Tibial nerve (tissue), 4 donors: ENCODE results near the gene TRPM1.

ENCODE experiments used
- EP300 ChIP-seq, 2 donors: sonication (generic); formaldehyde crosslinking; IDR thresholded peaks; one replicate each; pipeline ENCODE4 v1.6.1; 2017; ENCODE audit warnings: antibody characterized with exemption in 2 of 2, mild to moderate bottlenecking in 1 of 2
- POLR2A ChIP-seq, 2 donors: fragments of 450-650 bp; IDR thresholded peaks; one replicate each; pipeline ENCODE4 v1.6.1; 2017; ENCODE audit warnings: antibody characterized with exemption in 2 of 2, mild to moderate bottlenecking in 2 of 2, moderate library complexity in 2 of 2
- TF ChIP-seq, protein P1 (sequence below), 5 experiments: fragments of 200-600 bp in 3 of 5; fragments of 450-650 bp in 2 of 5; sonication (generic) in 3 of 5; IDR thresholded peaks; one replicate each; pipeline ENCODE4 v1.5.1; 2016 to 2019; ENCODE audit warnings: antibody characterized with exemption in 5 of 5, mild to moderate bottlenecking in 3 of 5, moderate library complexity in 2 of 5

DNA sequence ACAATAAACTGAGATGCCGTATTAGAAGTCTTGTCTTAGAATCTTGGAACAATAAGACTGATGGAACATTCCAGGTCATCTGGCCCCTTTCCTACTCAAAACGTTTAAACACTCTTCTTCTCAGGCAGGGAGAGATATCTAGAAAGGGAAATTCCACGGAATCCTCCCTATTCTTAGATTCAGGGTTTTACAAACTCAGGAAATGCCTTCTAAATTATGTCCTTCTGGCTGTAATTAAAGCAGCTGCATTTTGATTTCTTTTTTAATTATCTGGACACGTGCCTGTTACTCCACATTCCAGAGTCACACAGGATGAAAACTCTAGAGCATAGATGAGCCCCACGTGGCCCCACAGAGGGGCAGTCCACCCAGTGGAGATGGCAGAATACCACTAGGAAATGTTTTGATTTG lies 68.6 kb downstream of the TRPM1 start:
- TF ChIP-seq POLR2A (IDR thresholded peaks at IDR 0.05): no peak
- TF ChIP-seq, protein P1, sequence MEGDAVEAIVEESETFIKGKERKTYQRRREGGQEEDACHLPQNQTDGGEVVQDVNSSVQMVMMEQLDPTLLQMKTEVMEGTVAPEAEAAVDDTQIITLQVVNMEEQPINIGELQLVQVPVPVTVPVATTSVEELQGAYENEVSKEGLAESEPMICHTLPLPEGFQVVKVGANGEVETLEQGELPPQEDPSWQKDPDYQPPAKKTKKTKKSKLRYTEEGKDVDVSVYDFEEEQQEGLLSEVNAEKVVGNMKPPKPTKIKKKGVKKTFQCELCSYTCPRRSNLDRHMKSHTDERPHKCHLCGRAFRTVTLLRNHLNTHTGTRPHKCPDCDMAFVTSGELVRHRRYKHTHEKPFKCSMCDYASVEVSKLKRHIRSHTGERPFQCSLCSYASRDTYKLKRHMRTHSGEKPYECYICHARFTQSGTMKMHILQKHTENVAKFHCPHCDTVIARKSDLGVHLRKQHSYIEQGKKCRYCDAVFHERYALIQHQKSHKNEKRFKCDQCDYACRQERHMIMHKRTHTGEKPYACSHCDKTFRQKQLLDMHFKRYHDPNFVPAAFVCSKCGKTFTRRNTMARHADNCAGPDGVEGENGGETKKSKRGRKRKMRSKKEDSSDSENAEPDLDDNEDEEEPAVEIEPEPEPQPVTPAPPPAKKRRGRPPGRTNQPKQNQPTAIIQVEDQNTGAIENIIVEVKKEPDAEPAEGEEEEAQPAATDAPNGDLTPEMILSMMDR (IDR thresholded peaks at IDR 0.05): no peak
- no peak for TF ChIP-seq EP300 (IDR thresholded peaks at IDR 0.05)
